NCI-H69 (cell line): Measurements from ENCODE around the gene GRWD1.
A peak's percentile ranks its signal among the peaks of the same experiment; 100 is the strongest.

Source experiments
- DNase-seq: peaks from one replicate; lab custom pipeline; 2025; lab: John Stamatoyannopoulos, UW

The GRWD1 gene

GRCh38 chr19:48456864-48457263, 11.1 kb downstream of the GRWD1 start:
- DNase-seq, result no peak

- no peak for DNase-seq
Measured at GRCh38 chr19:48458016-48458415, 12.2 kb downstream of the GRWD1 start.

- no peak for DNase-seq
Measured at GRCh38 chr19:48461651-48461981, 15.8 kb downstream of the GRWD1 start.

GRCh38 chr19:48461982-48462655, 16.3 kb downstream of the GRWD1 start:
- no peak for DNase-seq

- DNase-seq, result no peak
Measured at GRCh38 chr19:48465215-48465614, 19.4 kb downstream of the GRWD1 start.

- no peak for DNase-seq
Measured at GRCh38 chr19:48466561-48467325, 21.0 kb downstream of the GRWD1 start.

GRCh38 chr19:48468772-48469288, 23.0 kb downstream of the GRWD1 start:
- DNase-seq, result peak; percentile 100

GRCh38 chr19:48469289-48469881, 23.6 kb downstream of the GRWD1 start, which contains the start of gene CYTH2:
Gene CYTH2, plus strand, starts transcription at chr19:48469369. Its CDS starts 139 bp downstream, at chr19:48469508.
- DNase-seq, result peak; percentile 91

GRCh38 chr19:48469934-48470680, 24.3 kb downstream of the GRWD1 start:
- DNase-seq, result no peak

- DNase-seq, result no peak
Measured at GRCh38 chr19:48470856-48471255, 25.1 kb downstream of the GRWD1 start.

GRCh38 chr19:48471836-48472235, 26.1 kb downstream of the GRWD1 start:
- DNase-seq, result no peak

GRCh38 chr19:48473161-48473966, 27.6 kb downstream of the GRWD1 start:
- DNase-seq, result no peak

- no peak for DNase-seq
Measured at GRCh38 chr19:48474084-48474592, 28.4 kb downstream of the GRWD1 start.

- DNase-seq, result no peak
Measured at GRCh38 chr19:48475369-48476068, 29.7 kb downstream of the GRWD1 start.

GRCh38 chr19:48476176-48476575, 30.4 kb downstream of the GRWD1 start:
- no peak for DNase-seq

- DNase-seq, result no peak
Measured at GRCh38 chr19:48477067-48477685, 31.4 kb downstream of the GRWD1 start.

- no peak for DNase-seq
Measured at GRCh38 chr19:48477698-48478338, 32.0 kb downstream of the GRWD1 start.

GRCh38 chr19:48478339-48479256, 32.8 kb downstream of the GRWD1 start:
- no peak for DNase-seq
